ENCODE results near the gene SLC48A1. TPM values are rescaled to one million over a fixed set of nuclear protein-coding genes. Genes with fewer than 3 reads are reported as not detected.

Gene SLC48A1
- polyA plus RNA-seq: 11.8 TPM
- long read RNA-seq, donor 1, partial matches to known transcripts: 0 of 1 reads
- long read RNA-seq, donor 1, other reads (novel, unspliced or antisense): 0 of 1 reads
- long read RNA-seq, donor 2, transcript SLC48A1-201 (3 exons, 3,010 nt): major isoform, 8 of 39 reads
- long read RNA-seq, donor 2, partial matches to known transcripts: 31 of 39 reads
- long read RNA-seq, donor 2, other reads (novel, unspliced or antisense): 0 of 39 reads
- long read RNA-seq, donor 3: 0 reads
- long read RNA-seq, donor 4, partial matches to known transcripts: 0 of 2 reads
- long read RNA-seq, donor 4, other reads (novel, unspliced or antisense): 0 of 2 reads
- long read RNA-seq, donor 5, partial matches to known transcripts: 0 of 4 reads
- long read RNA-seq, donor 5, other reads (novel, unspliced or antisense): 0 of 4 reads
- long read RNA-seq, donor 6, transcript SLC48A1-201 (3 exons, 3,010 nt): major isoform, 7 of 7 reads
- long read RNA-seq, donor 6, partial matches to known transcripts: 0 of 7 reads
- long read RNA-seq, donor 6, other reads (novel, unspliced or antisense): 0 of 7 reads
- long read RNA-seq, donor 7, transcript SLC48A1-201 (3 exons, 3,010 nt): major isoform, 7 of 7 reads
- long read RNA-seq, donor 7, partial matches to known transcripts: 0 of 7 reads
- long read RNA-seq, donor 7, other reads (novel, unspliced or antisense): 0 of 7 reads
- long read RNA-seq, donor 8, partial matches to known transcripts: 0 of 5 reads
- long read RNA-seq, donor 8, other reads (novel, unspliced or antisense): 0 of 5 reads
- long read RNA-seq, donor 9, partial matches to known transcripts: 0 of 4 reads
- long read RNA-seq, donor 9, other reads (novel, unspliced or antisense): 0 of 4 reads
- long read RNA-seq, donor 10, transcript SLC48A1-201 (3 exons, 3,010 nt): major isoform, 6 of 6 reads
- long read RNA-seq, donor 10, partial matches to known transcripts: 0 of 6 reads
- long read RNA-seq, donor 10, other reads (novel, unspliced or antisense): 0 of 6 reads
- long read RNA-seq, donor 11, transcript SLC48A1-201 (3 exons, 3,010 nt): major isoform, 6 of 7 reads
- long read RNA-seq, donor 11, partial matches to known transcripts: 0 of 7 reads
- long read RNA-seq, donor 11, other reads (novel, unspliced or antisense): 0 of 7 reads

DNA sequence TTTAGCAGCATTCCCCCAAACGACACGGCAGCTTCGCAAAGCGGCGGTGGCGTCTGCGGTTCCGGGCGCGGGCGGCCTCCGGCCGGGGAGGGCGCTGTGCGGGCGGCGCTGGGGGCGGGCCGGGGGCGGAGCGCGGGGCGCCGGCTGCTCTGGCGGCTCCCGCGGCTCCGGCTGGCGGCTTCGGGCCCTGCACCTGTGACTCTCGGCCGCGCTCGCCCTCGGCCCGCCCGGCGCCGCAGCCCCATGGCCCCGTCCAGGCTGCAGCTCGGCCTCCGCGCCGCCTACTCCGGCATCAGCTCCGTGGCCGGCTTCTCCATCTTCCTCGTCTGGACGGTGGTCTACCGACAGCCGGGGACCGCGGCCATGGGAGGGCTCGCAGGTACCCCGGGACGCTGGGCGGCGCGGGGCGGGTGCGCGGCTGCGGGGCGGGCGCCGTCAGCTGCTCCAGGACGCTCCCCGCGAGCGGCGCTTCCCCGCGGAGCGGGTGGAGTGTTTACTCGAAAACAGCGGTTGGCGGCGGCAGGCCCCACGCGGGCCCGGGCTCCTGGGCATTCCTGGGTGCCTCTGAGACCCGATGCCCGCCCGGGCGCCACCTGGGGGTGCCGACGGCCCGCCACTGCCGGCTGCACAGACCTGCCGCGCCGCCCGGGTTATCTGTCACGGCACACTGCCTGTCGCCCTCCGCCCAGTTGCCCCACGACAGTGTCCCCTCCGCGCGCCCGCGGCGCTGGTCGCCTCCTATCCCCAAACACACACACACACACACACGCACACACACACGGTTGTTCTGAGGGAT lies at the start of gene SLC48A1:
TSS of gene SLC48A1 (plus strand) at position 177 of the 796 bp plus-strand sequence. CDS start at position 244, 67 bp downstream.
- Histone ChIP-seq H3K27ac (ENCODE audit: low read length) (no peak within 1 kb of the TSS), H3K27me3 (ENCODE audit: control insufficient read depth, insufficient read depth, low read length) (peaks cover 2% of the 10 kb centered on the region), H3K4me1 (ENCODE audit: control insufficient read depth, insufficient read depth, low read length) (peaks cover 10% of the 10 kb centered on the region), H3K9me3 (ENCODE audit: control insufficient read depth, low read depth, low read length) (no peaks in the 10 kb centered on the region), H3K4me3 (ENCODE audit: low read length) (peak within 1 kb of the TSS; percentile 64), H3K36me3 (ENCODE audit: control insufficient read depth, insufficient read depth, low read length) (peaks cover 2% of the 10 kb centered on the region)
- no CpG with 5 or more reads among the region's 106 CpGs for WGBS (ENCODE audit: insufficient coverage, low lambda C conversion rate)
- DNase-seq: peak; percentile 54 to 80

DNA sequence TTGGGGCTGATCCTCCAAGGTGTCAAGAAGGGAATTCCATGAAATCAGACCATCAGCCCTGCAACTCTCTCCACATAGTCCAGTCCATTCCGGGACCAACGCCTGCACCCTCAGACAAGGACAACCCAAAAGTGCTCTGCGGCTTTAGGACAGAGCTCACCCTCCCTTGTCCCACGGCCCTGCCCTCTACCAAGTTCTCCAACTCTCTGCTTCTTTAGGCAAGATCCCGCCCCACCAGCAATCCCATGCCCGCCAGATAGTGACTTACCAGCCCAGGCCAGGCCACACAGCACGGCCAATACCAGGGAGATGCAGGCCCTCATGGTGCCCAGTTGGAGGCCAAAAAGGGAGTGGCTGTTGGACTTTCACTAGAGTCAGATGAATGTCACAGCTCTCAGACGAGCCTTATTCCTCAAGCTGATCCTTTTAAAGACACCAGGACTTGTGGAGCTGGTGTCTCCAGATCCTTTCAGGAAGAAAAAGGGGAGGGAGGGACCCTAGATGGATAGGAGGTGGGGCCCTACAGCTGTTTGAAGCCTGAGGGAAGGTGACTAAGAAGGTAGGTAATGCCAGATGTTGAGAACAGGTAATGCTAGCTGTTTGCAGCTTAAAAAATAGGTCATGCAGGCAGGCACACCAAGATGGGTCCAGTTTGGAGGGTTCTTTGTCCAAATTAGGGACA lies 47.8 kb upstream of the SLC48A1 start, which contains the start of gene ENDOU:
TSS of gene ENDOU (minus strand) at position 400 of the 682 bp plus-strand sequence. CDS start at position 323, 77 bp downstream.
- WGBS (ENCODE audit: insufficient coverage, low lambda C conversion rate): no CpG with 5 or more reads among the region's 8 CpGs

DNA sequence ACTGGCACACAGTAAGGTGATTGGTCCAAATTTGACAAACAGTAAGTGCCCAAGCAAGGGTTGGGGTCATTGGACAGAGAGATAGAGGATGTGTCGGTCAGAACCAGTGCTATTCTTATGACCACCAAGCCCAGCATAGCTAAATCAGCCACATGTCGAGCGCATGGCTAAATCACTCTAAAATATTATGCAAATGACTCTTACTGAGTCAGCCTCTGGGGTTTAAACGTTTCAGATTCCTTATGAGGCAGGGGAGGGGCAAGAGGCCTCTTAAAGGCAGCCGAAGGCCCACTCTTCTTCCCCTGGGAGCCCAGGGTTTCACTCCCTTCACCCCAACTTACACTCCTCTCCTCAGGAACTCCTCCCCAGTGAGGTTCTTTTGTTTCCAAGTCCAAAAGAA lies 47.1 kb upstream of the SLC48A1 start:
- H3K9me3 ChIP-seq (ENCODE audit: control insufficient read depth, low read depth, low read length): no peaks in the 10 kb centered on the region
- no CpG with 5 or more reads among the region's 5 CpGs for WGBS (ENCODE audit: insufficient coverage, low lambda C conversion rate)
- no peaks in the 10 kb centered on the region for H3K4me1 ChIP-seq (ENCODE audit: control insufficient read depth, insufficient read depth, low read length)
- no peak overlapping the region for H3K4me3 ChIP-seq (ENCODE audit: low read length)
- H3K27ac ChIP-seq (ENCODE audit: low read length): no peak overlapping the region
- H3K36me3 ChIP-seq (ENCODE audit: control insufficient read depth, insufficient read depth, low read length): peaks cover 1% of the 10 kb centered on the region
- no peaks in the 10 kb centered on the region for H3K27me3 ChIP-seq (ENCODE audit: control insufficient read depth, insufficient read depth, low read length)
- DNase-seq: no peak

More for the DNA sequence above, 47.8 kb upstream of the SLC48A1 start, which contains the start of gene ENDOU:
- Histone ChIP-seq H3K27ac (ENCODE audit: low read length) (no peak within 1 kb of the TSS), H3K4me3 (ENCODE audit: low read length) (no peak within 1 kb of the TSS), H3K27me3 (ENCODE audit: control insufficient read depth, insufficient read depth, low read length) (no peaks in the 10 kb centered on the region), H3K9me3 (ENCODE audit: control insufficient read depth, low read depth, low read length) (no peaks in the 10 kb centered on the region), H3K36me3 (ENCODE audit: control insufficient read depth, insufficient read depth, low read length) (peaks cover 5% of the 10 kb centered on the region), H3K4me1 (ENCODE audit: control insufficient read depth, insufficient read depth, low read length) (no peaks in the 10 kb centered on the region)
- DNase-seq: no peak

DNA sequence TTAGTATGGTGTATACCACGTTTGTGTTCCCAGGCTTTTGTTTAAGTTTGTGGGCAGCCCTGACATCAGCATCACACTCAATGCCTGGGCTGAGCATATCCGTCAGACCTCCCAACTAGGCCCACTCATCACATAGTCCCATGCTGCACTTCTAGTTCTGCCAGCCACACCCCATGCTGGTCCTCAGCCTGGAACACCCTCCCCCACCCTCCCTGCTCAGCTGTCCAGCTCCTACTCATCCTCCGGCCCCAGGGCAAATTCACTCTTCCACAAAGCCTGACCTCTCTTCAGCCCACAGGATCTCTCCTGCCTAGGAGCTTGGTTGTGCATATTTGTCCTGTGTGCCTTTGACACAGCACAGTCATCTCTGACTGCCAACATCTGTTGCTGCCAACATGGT lies 43.8 kb upstream of the SLC48A1 start:
- no peaks in the 10 kb centered on the region for H3K36me3 ChIP-seq (ENCODE audit: control insufficient read depth, insufficient read depth, low read length)
- no CpG with 5 or more reads among the region's 3 CpGs for WGBS (ENCODE audit: insufficient coverage, low lambda C conversion rate)
- H3K27ac ChIP-seq (ENCODE audit: low read length): no peak overlapping the region
- H3K27me3 ChIP-seq (ENCODE audit: control insufficient read depth, insufficient read depth, low read length): no peaks in the 10 kb centered on the region
- H3K4me3 ChIP-seq (ENCODE audit: low read length): no peak overlapping the region
- H3K9me3 ChIP-seq (ENCODE audit: control insufficient read depth, low read depth, low read length): no peaks in the 10 kb centered on the region
- no peaks in the 10 kb centered on the region for H3K4me1 ChIP-seq (ENCODE audit: control insufficient read depth, insufficient read depth, low read length)
- DNase-seq: no peak

DNA sequence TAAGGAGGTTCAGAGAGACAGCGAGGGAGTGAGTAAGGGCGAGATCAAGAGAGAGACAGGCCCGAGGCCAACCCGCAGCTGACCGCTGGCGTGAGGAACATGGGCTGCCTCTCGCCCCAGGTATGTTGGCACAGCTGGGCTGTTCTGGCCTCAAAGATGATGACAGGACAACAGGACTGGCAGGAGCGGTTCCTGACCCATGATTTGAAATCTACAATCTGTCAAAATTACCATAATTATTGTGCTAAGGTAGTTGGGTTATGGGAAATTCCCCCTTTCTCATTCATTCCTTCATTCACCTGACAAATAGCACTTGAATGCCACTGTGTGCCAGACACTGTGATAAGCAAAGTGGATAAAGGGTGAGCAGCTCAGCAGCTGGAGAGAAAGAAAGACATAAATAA lies 42.7 kb upstream of the SLC48A1 start:
- Histone ChIP-seq H3K27ac (ENCODE audit: low read length) (no peak overlapping the region), H3K36me3 (ENCODE audit: control insufficient read depth, insufficient read depth, low read length) (no peaks in the 10 kb centered on the region), H3K9me3 (ENCODE audit: control insufficient read depth, low read depth, low read length) (no peaks in the 10 kb centered on the region), H3K4me1 (ENCODE audit: control insufficient read depth, insufficient read depth, low read length) (peaks cover 3% of the 10 kb centered on the region), H3K4me3 (ENCODE audit: low read length) (no peak overlapping the region), H3K27me3 (ENCODE audit: control insufficient read depth, insufficient read depth, low read length) (no peaks in the 10 kb centered on the region)
- no peak for DNase-seq
- WGBS (ENCODE audit: insufficient coverage, low lambda C conversion rate): no CpG with 5 or more reads among the region's 8 CpGs

DNA sequence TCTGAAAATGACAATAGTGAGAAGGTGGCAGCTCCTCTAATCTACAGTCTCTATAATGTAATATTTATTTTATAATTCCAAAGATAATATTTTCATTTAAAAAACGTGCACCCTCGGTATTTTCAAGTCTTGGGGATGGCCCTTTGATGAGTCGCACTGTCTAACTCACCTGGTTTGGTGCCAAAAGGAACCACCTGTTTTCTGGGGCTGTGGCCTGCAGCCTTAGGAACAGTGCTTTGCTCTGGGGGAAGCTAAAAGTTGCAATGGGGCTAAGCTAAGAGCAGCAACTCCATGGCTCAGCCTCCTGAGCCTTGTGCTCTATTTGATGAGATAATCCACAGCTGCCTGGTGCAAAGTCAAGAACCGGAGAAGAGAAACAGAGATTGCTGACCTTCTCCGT lies 41.3 kb upstream of the SLC48A1 start:
- Histone ChIP-seq H3K9me3 (ENCODE audit: control insufficient read depth, low read depth, low read length) (no peaks in the 10 kb centered on the region), H3K36me3 (ENCODE audit: control insufficient read depth, insufficient read depth, low read length) (no peaks in the 10 kb centered on the region), H3K27me3 (ENCODE audit: control insufficient read depth, insufficient read depth, low read length) (no peaks in the 10 kb centered on the region), H3K27ac (ENCODE audit: low read length) (no peak overlapping the region), H3K4me1 (ENCODE audit: control insufficient read depth, insufficient read depth, low read length) (peaks cover 7% of the 10 kb centered on the region), H3K4me3 (ENCODE audit: low read length) (no peak overlapping the region)
- DNase-seq: no peak
- WGBS (ENCODE audit: insufficient coverage, low lambda C conversion rate): no CpG with 5 or more reads among the region's 5 CpGs

DNA sequence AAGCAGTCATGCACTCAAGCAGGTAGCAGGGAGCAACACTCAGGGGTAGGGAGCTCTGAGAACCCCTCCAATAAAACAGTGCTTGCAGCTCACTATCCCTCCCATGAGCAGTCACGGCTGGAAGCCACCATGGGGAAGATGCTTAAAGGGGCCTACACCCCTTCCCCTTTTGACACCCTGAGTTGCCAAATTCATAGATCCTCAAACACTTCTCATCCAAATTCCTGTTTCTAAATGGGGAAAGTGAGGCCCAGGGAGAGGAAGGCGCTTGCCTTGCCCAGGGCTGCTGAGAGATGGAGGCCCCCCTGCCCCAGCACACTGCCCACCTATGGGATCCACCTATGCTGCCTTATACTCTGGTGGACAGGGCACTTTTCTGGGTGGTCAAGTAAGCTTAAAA lies 40.5 kb upstream of the SLC48A1 start:
- H3K9me3 ChIP-seq (ENCODE audit: control insufficient read depth, low read depth, low read length): no peaks in the 10 kb centered on the region
- H3K4me1 ChIP-seq (ENCODE audit: control insufficient read depth, insufficient read depth, low read length): peaks cover 7% of the 10 kb centered on the region

DNA sequence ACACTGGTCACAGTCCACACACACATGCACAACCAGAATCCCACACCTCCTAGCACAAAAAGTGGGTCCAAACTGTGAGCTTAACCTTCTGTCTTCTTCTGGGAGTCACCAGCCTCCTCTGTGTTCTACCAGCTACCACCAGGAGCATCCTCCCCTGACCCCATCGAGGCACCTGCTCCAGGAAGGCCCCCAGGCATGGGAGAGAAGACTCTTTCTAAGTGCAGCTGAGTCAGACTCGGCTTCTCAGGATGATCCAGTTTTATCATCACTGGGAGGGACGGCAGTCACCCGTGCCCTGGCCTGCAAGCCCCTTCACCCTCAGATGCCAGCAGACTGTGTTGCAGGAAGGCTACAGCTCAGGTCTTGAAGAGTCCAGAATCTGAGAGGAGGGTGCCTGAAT lies 39.9 kb upstream of the SLC48A1 start:
- Histone ChIP-seq H3K27me3 (ENCODE audit: control insufficient read depth, insufficient read depth, low read length) (no peaks in the 10 kb centered on the region), H3K36me3 (ENCODE audit: control insufficient read depth, insufficient read depth, low read length) (no peaks in the 10 kb centered on the region), H3K27ac (ENCODE audit: low read length) (no peak overlapping the region), H3K4me1 (ENCODE audit: control insufficient read depth, insufficient read depth, low read length) (peaks cover 7% of the 10 kb centered on the region), H3K4me3 (ENCODE audit: low read length) (no peak overlapping the region), H3K9me3 (ENCODE audit: control insufficient read depth, low read depth, low read length) (no peaks in the 10 kb centered on the region)
- no peak for DNase-seq
- WGBS (ENCODE audit: insufficient coverage, low lambda C conversion rate): no CpG with 5 or more reads among the region's 4 CpGs

More for the DNA sequence above, 40.5 kb upstream of the SLC48A1 start:
- no CpG with 5 or more reads among the region's 2 CpGs for WGBS (ENCODE audit: insufficient coverage, low lambda C conversion rate)
- Histone ChIP-seq H3K4me3 (ENCODE audit: low read length) (no peak overlapping the region), H3K36me3 (ENCODE audit: control insufficient read depth, insufficient read depth, low read length) (no peaks in the 10 kb centered on the region), H3K27me3 (ENCODE audit: control insufficient read depth, insufficient read depth, low read length) (no peaks in the 10 kb centered on the region), H3K27ac (ENCODE audit: low read length) (no peak overlapping the region)
- DNase-seq: no peak

DNA sequence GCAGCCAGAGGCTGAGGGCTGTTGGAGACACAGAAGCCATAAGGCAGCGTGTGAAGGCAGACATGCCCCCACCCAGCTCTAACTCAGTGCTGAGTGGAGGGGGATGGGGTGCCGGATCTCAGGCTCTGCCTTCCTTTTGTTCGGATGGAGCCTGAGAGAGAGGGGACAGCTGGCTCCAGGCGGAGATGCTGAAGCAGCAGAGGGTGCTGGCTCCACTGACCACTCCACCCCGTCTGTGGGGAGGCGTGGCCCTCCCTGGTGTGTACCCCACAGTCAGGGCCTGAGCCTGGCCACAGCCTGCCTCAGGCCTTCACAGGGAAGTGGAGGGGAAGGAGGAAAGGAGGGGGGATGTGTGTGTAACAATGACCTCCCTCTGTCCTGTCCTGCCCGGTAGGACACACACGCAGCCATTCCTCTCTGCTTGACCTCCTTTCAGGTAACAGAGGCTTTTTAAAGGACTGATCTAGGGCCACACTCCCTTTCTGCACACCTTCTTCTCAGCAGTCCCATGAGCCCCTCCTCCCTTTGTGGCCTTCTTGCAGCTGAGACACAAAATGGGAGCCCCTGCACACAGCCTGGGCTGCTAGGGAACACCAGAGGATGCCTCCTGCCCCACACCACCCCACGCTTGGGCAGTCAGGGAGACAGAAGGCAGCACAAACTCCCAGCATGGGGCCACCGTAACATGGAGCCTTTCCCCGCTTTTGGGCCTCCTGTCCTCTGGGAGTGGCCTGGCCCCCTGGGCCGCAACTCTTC lies 38.1 kb upstream of the SLC48A1 start:
- Histone ChIP-seq H3K4me1 (ENCODE audit: control insufficient read depth, insufficient read depth, low read length) (peaks cover 7% of the 10 kb centered on the region), H3K27ac (ENCODE audit: low read length) (no peak overlapping the region), H3K36me3 (ENCODE audit: control insufficient read depth, insufficient read depth, low read length) (no peaks in the 10 kb centered on the region), H3K9me3 (ENCODE audit: control insufficient read depth, low read depth, low read length) (no peaks in the 10 kb centered on the region), H3K4me3 (ENCODE audit: low read length) (no peak overlapping the region), H3K27me3 (ENCODE audit: control insufficient read depth, insufficient read depth, low read length) (no peaks in the 10 kb centered on the region)
- 100% methylated on average over 1 of the region's 12 CpGs for WGBS (ENCODE audit: insufficient coverage, low lambda C conversion rate)
- peak in 1 of 2 donors; percentile 26 for DNase-seq
